Measurements from ENCODE around the gene COL28A1. TPM values are rescaled to one million over a fixed set of nuclear protein-coding genes. Genes with fewer than 3 reads are reported as not detected.

The COL28A1 gene
- 2.6 and 4.4 TPM in 2 replicates for total RNA-seq (2014; rRNA removed)
- polyA plus RNA-seq (2012) = 0.17 TPM

DNA sequence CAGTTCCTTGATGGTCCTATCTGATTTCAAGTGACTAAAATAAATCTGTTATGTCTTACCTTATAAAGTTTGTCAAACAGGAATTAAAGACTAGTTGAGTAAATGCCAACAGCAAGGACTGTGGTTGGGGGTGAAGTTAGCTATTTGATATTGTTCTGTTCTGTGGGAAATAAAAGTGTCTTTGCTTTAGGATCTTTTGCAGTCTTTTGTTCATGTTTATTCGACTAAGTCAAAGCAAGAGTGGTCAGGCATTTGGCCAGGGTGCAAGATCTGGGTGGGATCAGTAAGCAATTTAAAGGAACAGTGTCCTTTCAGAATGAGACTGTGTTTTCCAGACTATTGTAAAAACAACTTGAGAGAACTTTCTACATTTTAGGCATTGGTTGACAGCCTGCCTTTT is at the start of gene COL28A1:
Gene COL28A1, minus strand, starts transcription at position 183 of the 400 bp plus-strand sequence. CDS start 2,998 bp downstream, outside the sequence.
- no peak for DNase-seq (ENCODE audit: low read depth)

DNA sequence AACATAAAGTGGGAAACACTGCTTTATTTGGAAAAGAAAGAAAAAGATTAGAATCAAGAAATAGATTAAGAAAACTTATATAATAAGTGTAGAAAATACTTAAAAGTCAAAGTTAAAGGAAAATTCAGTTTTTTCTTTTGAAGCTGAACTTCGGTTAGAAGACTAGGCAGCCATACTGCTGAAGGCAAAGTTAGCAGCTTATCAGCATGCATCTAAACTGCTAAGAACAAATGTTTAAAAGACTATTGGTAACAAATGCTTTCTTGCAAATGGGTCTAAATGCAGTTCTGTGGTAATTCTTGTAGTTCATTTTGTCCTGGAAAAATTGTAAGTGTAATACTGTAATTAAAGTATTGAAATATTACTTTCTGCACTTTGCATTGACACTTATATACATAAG is 49.0 kb upstream of the COL28A1 start:
- DNase-seq (ENCODE audit: low read depth) = no peak

DNA sequence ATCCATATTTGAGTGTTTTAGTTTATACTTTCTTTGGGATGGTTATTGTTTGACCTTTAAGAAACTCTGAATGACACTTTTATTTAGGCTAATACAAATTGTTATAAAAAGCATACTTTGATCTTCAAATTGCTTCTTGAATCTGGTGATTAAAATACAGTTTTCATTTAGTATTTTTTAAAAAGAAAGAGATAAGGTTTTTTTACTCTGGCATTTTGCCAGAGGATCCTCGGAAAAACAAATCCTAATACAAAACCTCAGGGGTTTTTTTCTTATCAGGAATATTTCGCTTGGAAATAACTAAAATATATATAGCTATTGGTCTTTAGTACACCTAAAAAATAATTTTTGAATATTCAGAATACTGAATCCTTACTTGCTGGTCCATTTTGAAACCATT is 48.1 kb upstream of the COL28A1 start:
- DNase-seq (ENCODE audit: low read depth) = no peak

DNA sequence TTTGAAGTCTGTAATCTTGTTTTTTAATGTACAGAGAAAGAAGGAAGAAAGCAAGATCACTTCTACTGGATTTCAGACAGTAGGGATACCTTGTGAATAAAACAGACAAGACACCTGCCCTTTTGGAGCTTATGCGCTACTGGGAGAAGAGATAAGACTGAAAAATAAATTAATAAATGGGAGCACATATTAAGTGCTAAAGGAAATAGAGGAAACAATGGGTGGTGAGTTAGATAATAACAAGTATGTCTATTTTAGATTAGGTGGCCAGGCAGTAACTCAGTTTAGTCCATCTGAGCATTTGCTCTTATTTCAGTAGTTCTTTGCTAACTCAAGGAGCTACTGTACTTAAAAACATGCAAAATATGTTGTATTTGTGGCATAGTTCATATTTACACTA is 46.9 kb upstream of the COL28A1 start:
- no peak for DNase-seq (ENCODE audit: low read depth)

DNA sequence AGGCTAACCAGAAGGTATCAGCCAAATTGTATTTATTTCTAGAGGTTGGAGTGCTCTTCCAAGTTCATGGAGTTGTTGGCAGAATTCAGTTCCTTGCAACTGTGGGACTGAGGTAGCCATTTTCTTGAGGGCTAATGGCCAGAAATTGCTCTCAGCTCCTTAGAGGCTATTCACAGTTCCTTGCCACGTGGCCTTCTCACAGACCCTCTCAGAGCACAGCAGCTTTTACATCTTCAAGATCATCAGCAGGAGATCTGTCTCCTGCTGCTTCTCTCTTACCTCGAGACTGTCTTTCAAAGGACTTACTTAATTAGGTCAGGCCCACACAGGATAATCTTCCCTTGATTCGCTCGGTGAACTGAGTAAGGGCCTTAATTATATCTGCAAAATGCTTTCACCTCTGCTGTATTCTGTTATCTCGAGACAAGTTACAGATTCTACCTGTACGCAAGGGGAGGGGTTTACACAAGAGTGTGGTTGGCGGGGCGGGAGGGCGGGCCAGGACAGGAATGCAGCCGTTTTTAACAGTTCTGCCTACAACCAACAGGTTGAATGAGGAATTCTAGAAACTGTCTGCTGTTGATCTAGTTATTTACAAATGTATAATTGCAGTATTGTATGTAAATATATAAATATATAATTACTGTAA is 46.0 kb upstream of the COL28A1 start:
- DNase-seq (ENCODE audit: low read depth) = no peak

DNA sequence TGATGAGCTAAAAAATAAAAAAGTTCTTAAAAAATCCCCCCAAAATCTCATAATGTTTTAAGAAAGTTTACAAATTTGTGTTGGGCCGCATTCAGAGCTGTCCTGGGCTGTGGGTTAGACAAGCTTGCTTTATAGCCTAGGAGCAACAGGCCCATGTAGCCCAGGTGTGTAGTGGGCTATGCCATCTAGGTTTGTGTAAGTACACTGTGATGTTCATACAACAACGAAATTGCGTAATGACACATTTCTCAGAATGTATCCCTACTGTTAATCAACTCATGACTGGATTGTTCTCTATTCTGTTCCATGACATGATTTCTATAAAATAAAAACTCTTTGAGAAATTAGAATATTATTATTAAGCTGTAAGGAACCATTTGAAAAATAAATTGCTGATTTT is 44.0 kb upstream of the COL28A1 start:
- DNase-seq (ENCODE audit: low read depth) = no peak

DNA sequence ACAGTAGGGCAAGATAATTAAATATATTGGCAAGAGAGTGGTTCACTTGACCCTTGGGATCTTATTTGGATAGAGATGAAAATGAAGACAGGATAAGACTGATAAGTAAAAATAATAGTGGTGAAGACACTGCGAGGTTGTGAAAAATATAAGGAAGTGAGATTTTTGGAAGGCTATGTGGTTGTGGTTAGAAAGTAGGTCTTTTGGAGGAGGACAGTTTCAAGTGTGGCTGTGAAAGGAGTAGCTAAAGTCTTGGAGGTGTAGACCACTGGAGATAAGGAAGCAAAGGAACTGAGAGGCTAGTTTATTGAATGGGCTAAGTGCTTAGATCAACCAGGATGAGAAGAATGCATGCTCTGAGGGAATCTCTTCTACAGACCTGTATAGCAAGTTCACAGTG is 42.2 kb upstream of the COL28A1 start:
- no peak for DNase-seq (ENCODE audit: low read depth)

DNA sequence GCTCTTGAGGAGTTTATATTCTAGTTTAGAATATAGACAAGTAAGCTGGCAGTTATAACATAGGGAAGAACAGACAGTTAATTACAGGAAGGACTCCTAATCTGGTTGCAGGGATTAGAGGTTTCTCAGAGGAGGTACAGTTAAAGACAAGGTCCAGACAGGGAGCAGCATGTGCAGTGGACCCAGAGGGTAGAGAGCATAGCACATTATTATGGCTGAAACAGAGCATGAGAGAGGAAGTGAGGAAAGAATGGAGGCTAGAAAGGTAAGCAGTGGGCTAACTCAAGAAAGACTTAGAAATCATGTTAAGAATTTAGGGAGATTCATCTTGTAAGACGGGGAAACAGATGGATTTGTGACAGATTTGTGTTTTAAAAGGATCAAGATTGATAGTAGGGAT is 40.7 kb upstream of the COL28A1 start:
- no peak for DNase-seq (ENCODE audit: low read depth)

DNA sequence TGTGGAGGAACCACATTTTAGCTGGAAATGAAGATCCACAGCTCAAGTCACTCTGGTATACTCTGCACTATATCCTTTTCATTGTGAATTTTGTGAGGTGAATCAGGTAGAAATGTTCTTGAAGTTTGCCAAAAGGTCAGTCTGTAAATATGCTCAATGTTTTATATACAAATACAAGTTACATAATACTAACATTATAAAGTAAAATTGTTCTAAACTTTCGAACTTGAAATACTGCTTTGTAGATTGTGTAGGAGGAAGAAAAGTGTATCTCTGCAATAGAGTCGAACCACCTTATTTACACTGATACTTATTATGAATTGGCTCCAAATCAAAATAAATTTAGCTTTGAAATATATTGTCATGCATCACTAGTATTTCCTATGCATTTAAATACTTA is 38.0 kb upstream of the COL28A1 start:
- no peak for DNase-seq (ENCODE audit: low read depth)

DNA sequence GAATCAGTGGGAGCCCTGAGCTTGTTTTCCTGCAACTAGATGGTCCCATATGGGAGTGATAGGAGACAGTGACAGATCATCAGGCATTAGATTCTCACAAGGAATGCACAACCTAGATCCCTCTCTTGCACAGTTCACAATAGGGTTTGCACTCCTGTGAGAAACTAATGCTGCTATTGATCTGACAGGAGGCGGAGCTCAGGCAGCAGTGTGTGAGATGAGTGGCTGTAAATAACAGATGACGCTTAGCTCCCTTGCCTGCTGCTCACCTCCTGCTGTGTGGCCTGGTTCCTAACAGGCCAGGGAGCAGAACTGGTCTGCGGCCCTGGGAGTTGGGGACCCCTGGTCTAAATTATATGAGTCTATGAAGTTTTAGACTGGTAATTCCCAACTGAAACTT is 34.9 kb upstream of the COL28A1 start:
- no peak for DNase-seq (ENCODE audit: low read depth)

DNA sequence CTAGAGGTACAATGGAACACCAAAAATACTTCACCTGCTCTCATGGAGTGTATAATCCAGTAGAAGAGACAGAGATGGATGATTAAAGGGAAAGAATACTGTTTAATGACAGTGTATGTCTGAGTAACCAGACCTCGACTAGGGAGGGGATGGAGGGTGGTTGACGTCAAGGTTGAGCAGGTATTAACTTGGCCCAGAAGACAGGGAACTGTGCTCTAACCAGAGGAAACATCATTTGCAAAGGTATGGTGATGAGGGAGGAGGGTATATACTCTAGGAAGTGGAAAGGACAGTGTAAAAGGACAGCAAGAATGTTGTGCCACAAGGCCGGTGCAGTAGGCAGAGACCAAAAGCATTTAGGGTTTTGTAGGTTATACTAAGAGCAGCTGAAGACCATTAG is 33.9 kb upstream of the COL28A1 start:
- DNase-seq (ENCODE audit: low read depth) = no peak

DNA sequence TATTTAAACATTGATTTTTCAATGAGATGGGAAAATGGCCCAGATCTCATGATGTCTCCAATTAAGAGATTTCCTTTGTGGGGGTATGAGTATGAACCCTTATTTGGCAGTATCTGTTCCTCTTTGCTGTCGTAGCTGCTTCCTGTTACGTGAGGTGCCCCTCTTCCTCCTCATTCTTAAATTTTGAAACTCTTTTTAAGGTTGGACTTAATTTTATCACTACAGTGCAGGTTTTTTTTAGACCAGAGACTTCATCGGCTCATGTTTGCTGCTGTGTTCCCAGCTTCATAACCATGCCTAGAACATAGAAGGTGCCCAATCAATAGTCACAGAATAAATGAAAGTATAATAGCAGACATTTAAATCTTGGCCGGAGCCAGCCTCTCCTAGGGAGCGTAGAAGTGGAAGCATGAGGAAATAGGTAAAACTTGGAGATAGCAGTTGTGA is 33.4 kb upstream of the COL28A1 start:
- no peak for DNase-seq (ENCODE audit: low read depth)

DNA sequence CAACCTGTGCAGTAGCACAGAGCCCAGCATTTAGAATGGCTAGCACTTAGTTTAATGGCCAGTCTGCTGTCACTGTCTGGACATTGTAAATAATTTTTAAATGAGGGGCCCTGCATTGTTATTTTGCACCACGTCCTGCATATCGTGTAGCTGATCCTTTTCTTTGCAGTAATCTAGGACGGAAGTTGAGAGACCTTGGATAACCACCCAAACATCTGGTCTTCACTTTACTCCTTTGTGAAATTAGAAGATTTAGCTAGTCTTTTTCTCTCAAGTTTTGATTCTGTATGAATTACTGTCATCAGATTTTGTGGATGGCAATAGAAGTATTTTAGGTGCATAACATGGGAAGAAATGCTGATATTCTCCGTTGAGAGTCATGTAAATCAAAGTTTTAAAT is 32.9 kb upstream of the COL28A1 start:
- no peak for DNase-seq (ENCODE audit: low read depth)

DNA sequence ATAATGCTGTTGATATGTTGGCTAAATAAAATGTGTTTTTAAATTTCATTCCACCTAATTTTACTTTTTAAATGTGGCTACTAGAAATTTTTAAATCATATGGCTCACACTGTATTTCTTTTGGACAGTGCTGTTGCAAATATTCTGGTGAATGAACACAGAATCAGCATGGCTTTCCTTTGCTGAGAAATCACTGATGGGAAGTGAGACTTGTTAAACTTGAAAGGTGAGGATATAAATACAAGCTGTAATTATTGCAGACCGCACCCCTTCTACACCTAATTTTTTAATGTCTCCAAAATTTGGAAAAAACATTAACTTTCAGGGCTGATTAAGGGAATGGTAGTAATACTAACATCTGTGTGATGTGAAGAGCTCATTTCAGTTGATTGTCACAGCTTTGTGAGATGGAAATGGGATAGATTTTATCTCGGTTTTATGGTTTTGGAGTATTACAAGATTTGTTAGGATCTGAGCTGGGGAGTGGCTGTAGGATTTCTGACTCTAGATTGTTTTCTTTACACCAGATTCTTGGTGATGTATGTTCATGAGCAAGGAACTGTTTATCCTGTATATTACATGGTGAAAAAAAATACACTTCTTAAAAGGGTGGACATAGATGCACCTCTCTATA is 32.3 kb upstream of the COL28A1 start:
- no peak for DNase-seq (ENCODE audit: low read depth)

DNA sequence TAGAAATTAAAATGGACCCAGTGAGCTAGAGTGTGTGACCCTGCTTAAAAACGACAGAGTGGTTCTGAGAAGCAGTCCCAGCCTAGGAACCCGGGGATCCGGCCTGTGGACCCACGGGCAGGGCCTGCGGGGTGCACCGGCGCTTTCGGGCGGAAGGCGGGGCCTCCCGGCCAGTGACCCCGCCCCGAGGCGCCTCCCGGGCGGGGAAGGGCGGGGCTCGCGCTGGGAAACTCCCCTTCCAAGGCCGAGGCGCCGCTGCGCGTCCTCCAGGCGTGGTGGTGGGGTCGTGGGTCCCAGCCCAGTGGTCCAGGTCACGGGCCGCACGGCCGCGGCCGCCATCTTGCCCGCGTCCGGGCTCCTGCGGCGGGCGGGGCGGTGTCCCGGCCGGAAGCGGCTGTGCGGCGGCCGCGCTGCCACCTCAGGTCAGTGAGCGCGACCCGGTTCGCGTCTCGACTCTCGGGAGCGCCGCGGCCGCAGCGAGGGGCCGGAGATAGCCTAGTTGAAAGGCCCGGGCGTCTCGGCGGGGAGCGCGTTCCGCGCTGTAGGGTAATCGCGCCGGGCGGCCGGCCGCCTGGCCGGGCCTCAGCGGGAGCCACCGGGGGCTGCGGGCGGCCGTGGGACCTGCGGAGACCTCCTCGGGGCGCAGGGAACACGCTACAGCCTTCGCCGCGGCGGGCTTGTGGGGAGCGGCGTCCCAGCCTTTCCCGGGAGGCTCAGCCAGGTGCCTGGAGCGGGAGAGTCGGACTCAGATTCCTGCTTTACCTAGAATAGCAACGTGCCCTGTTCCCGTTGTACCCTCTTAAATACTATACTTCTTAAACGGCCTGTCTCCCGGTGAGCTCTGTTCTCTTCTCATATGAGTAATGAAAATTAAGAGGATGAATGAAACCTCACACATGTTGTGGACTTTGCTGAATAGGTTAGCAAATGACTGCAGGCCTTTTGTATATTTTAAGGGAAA is 31.3 kb upstream of the COL28A1 start, which contains the start of gene MIOS:
Gene MIOS, plus strand, starts transcription at position 234 of the 961 bp plus-strand sequence. CDS start 5,592 bp downstream, outside the sequence.
- peak; percentile 89 for DNase-seq (ENCODE audit: low read depth)

DNA sequence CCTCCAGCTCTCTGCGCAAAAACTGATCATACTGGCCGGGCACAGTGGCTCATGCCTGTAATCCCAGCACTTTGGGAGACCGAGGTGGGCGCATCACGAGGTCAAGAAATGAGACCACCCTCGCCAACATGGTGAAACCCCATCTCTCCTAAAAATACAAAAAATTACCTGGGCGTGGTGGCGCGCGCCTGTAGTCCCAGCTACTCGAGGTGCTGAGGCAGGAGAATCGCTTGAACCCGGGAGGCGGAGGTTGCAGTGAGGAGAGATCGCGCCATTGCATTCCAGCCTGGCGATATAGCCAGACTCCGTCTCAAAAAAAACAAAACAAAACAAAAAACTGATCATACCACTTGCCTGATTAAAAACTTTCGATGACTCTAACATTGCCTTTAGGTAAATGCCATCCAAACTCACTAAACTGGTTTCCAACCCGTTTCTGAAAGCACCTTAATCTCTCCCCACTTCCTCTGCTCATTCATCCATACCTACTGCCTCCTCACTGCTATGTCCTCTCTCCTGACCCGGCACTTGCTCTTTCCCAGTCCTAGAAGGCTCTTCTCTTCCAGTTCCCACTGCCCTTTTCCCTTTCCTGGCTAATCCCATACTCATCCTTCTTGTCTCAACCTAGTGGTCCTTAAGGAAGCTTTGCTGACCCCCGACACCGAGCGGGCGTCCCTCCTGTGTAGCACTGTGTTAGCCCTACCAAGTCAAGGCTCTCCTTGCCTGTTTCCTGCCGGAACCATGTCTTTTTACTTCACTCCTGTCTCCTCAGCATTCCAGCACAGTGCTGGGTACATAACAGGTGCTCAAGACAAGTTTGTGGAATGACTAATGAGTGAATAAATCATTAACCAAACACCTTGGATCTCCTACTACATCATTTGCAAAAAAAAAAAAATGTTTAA is 30.3 kb upstream of the COL28A1 start:
- no peak for DNase-seq (ENCODE audit: low read depth)

DNA sequence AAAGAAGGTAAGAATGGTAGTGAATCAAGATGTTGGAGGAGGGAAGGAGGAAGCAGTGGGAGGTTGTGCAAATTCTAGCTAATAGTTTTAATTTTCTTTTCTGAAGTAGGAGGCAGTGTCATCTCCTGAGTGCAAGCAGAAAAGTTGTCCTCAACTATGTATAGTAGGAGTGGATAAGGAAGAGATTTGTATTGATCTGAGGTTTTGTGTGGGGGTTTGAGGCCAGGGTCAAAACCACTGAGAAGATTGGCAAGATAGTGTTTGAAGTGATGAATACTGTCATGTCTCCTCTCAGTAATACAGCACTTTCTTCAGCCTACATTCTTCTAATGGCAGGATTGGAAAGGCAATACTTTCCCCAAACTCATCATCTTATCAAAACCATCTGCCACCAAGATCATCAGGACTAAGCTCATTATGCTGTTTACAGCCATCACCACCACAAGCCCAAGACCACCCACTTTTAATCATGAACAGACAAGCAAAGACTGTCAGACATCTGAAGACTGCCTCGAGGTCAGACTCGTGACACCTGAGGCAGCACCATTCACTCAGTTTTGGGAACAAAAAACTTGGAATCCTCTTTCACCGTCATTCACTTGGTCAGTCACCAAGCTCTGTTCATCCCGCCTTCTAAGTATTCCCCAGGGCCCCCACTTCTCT is 29.5 kb upstream of the COL28A1 start:
- DNase-seq (ENCODE audit: low read depth) = no peak

DNA sequence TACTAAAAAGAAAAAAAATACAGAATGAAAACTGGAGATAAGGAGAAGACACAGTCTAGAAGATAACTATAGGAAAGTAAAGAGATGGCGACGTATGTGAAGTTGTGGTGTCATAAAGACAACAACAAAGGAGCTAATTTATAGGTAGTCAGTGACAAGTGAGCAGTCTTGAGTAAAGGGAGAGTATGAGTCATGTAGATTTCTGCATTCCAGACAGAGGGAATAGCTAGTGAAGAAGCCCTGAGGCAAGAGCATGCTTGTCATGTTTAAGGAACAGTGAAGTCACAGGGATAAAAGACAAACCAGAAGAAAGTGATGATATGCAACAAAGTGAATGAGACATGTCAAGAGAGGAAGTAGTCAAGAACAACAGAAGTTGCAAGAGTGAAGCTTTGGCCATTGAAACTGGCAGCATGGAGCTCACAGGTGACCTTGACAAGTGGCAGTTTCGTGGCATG is 28.7 kb upstream of the COL28A1 start:
- DNase-seq (ENCODE audit: low read depth) = peak; percentile 82

DNA sequence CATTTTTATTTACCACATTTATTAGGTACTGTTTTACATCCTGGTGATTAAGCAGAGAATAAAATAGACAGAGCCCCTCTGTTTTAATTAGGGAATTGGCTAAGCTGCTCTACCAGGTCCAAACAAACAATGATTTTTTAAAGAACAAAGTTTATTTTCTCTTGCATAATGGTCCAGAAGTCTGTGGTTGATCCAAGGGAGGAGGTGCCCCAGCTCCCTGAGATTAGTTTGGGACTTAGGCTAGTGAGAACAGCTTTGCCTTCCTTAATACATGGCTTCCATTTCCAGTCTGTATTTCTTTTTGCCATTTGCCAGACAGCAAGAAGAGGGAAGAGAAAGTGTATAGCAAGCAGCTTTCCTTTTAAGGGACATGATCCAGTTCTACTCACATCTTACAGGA is 28.1 kb upstream of the COL28A1 start:
- DNase-seq (ENCODE audit: low read depth) = peak; percentile 26

DNA sequence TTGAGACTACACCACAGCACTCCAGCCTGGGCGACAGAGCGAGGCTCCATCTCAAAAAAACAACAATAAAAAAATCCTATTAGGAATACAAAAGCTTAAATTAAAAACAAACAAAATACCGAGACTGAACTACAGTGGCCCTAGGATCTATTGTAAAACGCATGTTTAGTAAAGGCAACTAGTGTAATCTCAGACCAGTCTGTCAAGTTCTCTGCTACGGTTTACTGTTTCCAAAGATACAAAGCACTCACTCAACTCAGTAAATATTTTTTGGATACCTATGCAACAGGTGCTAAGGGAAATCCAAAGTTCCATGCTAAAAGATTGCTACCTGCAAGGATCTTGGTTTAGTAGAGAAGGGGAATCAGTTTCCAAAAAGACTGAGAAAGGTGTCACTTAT is 27.6 kb upstream of the COL28A1 start:
- DNase-seq (ENCODE audit: low read depth) = no peak
